Stimulated activated CD8-positive, alpha-beta memory T cell treated with anti-CD3 and anti-CD28 coated beads, Interleukin-7, amount 100 ng/mL, for 24 hours (primary cell): ENCODE data around the gene NLGN3.

ENCODE experiments used
- DNase-seq: peaks from one replicate; pipeline ENCODE4 v3.0.0-alpha.2; 2020; ENCODE audit warnings: low read depth

NLGN3 gene

GRCh38 chrX:71144651-71145050 is at the start of gene NLGN3:
TSS of gene NLGN3 (plus strand) at chrX:71144841. CDS start at chrX:71147750, 2,909 bp downstream.
- DNase-seq = no peak

GRCh38 chrX:71095033-71095432 is 49.6 kb upstream of the NLGN3 start:
- no peak for DNase-seq

- DNase-seq = peak; percentile 64
Measured at GRCh38 chrX:71095555-71095980, 49.1 kb upstream of the NLGN3 start, which contains the start of gene FOXO4. TSS of gene FOXO4 (plus strand) at chrX:71095851. CDS start at chrX:71096529, 678 bp downstream.

GRCh38 chrX:71095981-71096759 is 48.5 kb upstream of the NLGN3 start:
- no peak for DNase-seq

DNA sequence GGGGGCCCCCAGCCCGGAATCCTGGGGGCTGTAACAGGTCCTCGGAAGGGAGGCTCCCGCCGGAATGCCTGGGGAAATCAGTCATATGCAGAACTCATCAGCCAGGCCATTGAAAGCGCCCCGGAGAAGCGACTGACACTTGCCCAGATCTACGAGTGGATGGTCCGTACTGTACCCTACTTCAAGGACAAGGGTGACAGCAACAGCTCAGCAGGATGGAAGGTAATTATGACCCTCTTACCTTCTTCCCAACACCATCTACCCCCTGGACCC is 47.9 kb upstream of the NLGN3 start:
- DNase-seq = no peak

DNA sequence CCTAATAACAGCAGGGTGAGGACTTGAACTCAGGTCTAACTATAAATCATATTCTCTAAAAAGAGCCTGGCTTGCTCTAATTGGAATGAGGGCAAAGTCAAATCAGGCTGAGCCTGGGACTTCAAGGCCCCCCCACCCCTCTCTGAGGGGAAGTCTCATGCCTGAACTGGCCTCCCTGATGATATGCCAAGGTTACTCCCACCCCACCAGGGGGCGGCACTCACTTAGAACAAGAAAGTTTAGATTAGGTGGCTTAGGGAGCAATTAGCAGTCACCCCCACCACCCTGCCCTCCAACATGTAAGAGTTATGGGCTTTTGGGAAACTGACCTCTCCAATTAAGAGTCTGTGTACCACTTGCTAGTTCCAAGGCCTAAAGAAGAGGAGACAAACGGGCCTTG is 46.3 kb upstream of the NLGN3 start:
- peak; percentile 55 for DNase-seq

GRCh38 chrX:71098951-71099506 is 45.6 kb upstream of the NLGN3 start:
- no peak for DNase-seq

GRCh38 chrX:71099736-71100135 is 44.9 kb upstream of the NLGN3 start:
- no peak for DNase-seq

DNA sequence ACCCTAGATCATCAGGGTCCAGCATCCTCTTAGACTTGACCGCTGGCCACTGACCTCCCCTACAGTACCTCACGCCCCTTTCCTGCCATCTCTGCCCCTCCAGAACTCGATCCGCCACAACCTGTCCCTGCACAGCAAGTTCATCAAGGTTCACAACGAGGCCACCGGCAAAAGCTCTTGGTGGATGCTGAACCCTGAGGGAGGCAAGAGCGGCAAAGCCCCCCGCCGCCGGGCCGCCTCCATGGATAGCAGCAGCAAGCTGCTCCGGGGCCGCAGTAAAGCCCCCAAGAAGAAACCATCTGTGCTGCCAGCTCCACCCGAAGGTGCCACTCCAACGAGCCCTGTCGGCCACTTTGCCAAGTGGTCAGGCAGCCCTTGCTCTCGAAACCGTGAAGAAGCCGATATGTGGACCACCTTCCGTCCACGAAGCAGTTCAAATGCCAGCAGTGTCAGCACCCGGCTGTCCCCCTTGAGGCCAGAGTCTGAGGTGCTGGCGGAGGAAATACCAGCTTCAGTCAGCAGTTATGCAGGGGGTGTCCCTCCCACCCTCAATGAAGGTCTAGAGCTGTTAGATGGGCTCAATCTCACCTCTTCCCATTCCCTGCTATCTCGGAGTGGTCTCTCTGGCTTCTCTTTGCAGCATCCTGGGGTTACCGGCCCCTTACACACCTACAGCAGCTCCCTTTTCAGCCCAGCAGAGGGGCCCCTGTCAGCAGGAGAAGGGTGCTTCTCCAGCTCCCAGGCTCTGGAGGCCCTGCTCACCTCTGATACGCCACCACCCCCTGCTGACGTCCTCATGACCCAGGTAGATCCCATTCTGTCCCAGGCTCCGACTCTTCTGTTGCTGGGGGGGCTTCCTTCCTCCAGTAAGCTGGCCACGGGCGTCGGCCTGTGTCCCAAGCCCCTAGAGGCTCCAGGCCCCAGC is 43.8 kb upstream of the NLGN3 start:
- no peak for DNase-seq

DNA sequence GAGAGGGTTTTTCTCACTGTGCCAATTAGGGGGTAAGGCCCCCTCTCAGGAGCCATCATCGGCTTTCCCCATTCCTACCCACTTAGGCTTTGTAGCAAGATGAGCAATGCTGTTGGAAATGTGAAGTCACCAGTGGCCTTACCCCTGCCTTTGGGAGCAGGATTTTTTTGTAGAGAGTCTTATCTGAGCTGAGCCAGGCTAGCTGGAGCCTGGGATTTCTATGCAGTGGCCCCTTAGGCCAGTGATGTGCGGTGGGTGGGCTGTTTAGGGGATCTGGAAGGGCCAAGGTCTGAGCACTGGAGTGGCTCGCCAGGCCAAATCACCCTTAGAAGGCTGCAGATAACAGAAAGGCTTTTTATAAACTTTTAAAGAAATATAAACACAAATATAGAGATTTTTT is 42.3 kb upstream of the NLGN3 start:
- no peak for DNase-seq

DNA sequence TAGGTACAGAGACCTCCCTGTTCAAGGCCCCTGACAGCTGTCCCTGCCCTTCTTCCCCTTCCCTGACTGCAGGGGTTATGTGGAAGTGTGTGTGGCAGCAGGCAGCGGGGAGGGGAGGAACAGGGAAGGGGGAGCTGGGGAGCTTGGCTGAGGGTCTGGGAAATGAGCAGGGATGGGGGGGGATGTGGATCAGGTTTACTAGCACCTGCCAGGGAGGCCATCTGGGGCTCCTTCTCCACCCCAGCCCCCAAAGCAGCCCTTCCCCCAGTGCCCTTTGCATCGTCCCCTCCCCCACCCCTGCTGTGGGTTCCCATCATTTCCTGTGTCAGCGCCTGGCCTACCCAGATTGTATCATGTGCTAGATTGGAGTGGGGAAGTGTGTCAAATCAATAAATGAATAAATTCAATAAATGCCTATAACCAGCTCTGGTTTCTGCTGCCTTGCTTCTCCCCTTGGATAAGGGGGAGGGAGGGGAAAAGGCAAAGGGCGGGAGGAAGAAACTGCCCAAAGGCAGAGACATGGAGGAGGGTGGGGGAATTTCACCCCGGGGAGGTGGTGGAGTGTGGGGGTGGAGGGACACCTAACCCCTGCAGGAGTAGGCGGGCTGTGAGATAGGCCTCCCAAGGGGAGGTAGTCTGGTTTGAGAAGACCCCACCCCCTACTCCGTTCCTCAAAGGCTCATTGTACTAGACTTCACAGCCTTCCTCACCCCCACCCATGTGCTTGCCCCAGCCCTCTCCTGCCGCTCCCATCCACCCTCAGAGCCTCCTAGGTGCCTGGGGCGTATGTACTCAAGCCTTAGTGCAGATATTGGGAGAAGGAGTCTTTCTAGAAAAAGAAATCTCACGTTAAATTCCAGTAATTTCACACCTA is 41.3 kb upstream of the NLGN3 start:
- DNase-seq = peak; percentile 29

GRCh38 chrX:71105628-71106027 is 39.0 kb upstream of the NLGN3 start:
- no peak for DNase-seq

- no peak for DNase-seq
Measured at GRCh38 chrX:71106427-71106826, 38.2 kb upstream of the NLGN3 start, which contains the start of gene CXorf65. TSS of gene CXorf65 (minus strand) at chrX:71106740. CDS start at chrX:71106556, 184 bp downstream.

- DNase-seq = no peak
Measured at GRCh38 chrX:71107245-71107644, 37.4 kb upstream of the NLGN3 start.

- DNase-seq = no peak
Measured at GRCh38 chrX:71107762-71108360, 36.8 kb upstream of the NLGN3 start.

DNA sequence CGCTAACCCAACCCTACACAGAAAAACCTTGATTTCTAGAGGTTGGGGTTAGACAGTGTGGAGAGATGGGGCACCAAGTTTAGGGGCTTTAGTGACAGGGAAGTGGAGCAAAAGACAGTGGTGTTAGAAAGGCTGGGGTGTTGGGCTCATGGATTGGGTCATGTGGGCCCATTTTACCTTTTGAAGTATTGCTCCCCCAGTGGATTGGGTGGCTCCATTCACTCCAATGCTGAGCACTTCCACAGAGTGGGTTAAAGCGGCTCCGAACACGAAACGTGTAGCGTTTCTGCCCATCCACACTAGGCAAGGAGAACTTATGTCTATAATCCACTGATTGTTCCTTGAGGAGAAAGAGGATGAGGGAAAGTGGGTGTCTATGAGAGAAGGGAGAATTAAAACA is 35.6 kb upstream of the NLGN3 start:
- no peak for DNase-seq

DNA sequence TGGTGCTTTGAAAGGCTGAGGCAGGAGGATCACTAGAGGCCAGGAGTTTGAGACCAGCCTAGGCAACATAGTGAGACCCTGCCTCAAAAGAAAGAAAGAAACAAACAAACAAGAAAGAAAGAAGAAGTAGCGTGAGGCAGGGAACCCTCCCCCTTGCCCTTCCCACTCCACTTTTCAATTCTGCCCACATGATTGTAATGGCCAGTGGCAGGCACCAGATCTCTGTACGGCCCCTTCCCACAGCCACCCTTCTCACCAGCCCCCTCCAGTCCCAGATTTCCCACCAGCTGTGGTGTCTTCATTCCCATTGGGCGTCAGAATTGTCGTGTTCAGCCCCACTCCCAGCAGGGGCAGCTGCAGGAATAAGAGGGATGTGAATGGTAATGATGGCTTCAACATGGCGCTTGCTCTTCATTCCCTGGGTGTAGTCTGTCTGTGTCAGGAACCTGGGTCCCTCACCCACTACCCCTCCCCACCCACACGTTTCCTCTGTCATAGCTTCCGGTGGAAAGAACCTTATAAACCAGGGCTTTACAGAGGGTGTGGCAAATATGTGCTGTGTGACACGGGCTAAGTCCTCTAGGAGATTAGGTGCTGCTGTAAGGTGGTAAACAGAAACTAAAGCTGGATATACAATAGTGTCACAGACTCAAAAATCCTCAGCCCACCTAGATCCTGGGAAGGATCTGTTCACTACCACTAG is 33.3 kb upstream of the NLGN3 start, which contains the start of gene IL2RG:
IL2RG (minus strand) TSS at position 437 of the 703 bp plus-strand sequence; CDS start at position 399, 38 bp downstream.
- peak; percentile 26 for DNase-seq

DNA sequence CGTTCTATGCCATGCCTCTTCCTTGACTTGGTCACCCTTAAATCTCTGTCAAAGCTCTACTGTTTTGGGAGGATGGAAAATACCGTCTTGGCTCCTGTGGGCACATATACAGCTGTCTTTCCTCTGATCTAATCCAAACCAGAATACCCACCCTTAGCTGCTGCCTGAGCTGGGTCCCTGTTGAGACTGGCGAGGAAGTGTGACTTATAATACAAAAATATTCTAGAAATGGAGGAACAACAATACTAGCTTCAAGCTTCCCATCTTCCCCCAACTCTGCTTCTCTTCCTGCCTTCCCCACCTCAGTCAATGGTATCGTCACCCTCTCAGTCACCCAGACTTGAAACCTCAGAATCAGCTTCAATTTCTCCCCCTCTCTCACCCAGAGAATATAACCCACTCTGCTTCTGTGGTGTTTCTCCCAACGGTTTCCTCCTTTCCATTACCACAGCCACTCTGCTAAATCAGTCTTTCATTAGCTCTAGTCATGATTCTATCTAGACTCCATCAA is 32.7 kb upstream of the NLGN3 start:
- DNase-seq = no peak

GRCh38 chrX:71117358-71117757 is 27.3 kb upstream of the NLGN3 start:
- DNase-seq = no peak
